ENCODE data around the gene SIAH2.
A peak's percentile ranks its signal among the peaks of the same experiment; 100 is the strongest.

SIAH2 gene

DNA sequence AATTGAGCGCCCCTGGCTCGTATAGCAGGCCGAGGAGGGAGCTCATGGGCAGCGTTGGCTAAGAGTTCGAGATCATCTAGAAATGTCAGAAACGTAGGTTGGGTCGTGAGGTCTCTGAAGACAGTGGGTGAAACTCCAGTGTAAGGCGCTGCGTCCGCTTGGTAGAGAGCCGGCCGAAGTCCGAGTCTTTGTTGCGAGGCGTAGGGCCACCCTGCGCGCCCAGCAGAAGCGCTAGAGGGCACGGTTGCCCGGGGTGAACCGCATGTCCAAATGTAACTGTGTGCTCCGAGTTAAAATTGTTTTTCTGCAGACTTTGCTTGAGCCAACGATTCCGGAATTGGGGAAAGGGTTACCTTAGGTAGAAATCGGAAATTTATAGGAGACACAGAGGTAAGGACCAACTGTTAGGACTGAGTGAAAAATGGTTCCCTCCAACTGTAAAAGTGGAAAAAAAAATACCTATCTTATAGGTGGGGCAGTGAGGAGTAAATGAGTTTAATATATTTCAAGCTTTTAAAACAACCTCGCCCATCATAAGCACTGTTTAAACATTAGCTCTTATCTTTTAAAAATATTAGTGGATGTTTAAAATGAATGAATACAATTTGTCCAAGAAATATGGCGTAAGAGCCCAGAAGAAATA is 993 bp upstream of the SIAH2 start:
- H3K36me3 ChIP-seq (ENCODE audit: control insufficient read depth, insufficient read depth, low read length): no peaks in the 10 kb centered on the region
- H3K4me2 ChIP-seq (ENCODE audit: low read length): peak overlapping the region; percentile 93

DNA sequence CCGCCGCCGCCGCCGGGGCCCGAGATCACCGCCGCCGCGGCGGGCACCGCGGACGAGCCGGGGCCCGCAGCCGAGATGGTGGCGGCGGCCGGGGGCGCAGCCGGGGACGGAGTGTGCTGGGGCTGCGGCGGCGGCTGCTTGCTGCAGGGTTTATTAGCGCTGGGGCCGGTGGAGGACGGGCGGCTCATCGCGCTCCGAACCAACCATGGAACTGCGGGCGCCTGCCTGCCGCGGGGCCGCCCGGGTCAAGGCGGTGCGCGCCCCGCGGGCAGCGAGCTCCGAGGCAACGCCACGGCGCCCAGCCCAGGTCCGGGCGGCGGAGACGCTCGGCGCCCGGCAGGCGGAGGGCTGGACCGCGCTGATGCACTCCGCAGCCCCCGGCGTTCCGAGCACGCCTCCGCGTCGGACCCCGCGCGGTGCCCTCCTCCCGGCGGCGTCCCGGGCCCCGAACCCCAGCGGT is 277 bp downstream of the SIAH2 start:
- Histone ChIP-seq H3K27ac (peak overlapping the region; percentile 90), H3K27me3 (ENCODE audit: control insufficient read depth, insufficient read depth, low read length) (no peaks in the 10 kb centered on the region), H3K9me3 (ENCODE audit: control insufficient read depth, low read length) (no peaks in the 10 kb centered on the region), H3K4me2 (ENCODE audit: low read length) (peak overlapping the region; percentile 88), H3K4me3 (ENCODE audit: low read depth, low read length) (peak overlapping the region; percentile 95), H3K36me3 (ENCODE audit: control insufficient read depth, insufficient read depth, low read length) (no peaks in the 10 kb centered on the region), H3K9ac (no peak overlapping the region), H3K79me2 (peaks cover 14% of the 10 kb centered on the region), H2AFZ (peak overlapping the region; percentile 93), H3K4me1 (peaks cover 6% of the 10 kb centered on the region)
- TF ChIP-seq, protein P1, sequence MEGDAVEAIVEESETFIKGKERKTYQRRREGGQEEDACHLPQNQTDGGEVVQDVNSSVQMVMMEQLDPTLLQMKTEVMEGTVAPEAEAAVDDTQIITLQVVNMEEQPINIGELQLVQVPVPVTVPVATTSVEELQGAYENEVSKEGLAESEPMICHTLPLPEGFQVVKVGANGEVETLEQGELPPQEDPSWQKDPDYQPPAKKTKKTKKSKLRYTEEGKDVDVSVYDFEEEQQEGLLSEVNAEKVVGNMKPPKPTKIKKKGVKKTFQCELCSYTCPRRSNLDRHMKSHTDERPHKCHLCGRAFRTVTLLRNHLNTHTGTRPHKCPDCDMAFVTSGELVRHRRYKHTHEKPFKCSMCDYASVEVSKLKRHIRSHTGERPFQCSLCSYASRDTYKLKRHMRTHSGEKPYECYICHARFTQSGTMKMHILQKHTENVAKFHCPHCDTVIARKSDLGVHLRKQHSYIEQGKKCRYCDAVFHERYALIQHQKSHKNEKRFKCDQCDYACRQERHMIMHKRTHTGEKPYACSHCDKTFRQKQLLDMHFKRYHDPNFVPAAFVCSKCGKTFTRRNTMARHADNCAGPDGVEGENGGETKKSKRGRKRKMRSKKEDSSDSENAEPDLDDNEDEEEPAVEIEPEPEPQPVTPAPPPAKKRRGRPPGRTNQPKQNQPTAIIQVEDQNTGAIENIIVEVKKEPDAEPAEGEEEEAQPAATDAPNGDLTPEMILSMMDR (IDR thresholded peaks at IDR 0.05): no peak

More for the DNA sequence above, 993 bp upstream of the SIAH2 start:
- Histone ChIP-seq H3K9ac (peak overlapping the region; percentile 54), H3K27me3 (ENCODE audit: control insufficient read depth, insufficient read depth, low read length) (no peaks in the 10 kb centered on the region), H3K4me1 (peaks cover 6% of the 10 kb centered on the region), H3K9me3 (ENCODE audit: control insufficient read depth, low read length) (no peaks in the 10 kb centered on the region), H3K4me3 (ENCODE audit: low read depth, low read length) (peak overlapping the region; percentile 95), H3K27ac (peak overlapping the region; percentile 90), H3K79me2 (peaks cover 11% of the 10 kb centered on the region), H2AFZ (peak overlapping the region; percentile 93)
- TF ChIP-seq, protein P1 (IDR thresholded peaks at IDR 0.05): peak; percentile 55

DNA sequence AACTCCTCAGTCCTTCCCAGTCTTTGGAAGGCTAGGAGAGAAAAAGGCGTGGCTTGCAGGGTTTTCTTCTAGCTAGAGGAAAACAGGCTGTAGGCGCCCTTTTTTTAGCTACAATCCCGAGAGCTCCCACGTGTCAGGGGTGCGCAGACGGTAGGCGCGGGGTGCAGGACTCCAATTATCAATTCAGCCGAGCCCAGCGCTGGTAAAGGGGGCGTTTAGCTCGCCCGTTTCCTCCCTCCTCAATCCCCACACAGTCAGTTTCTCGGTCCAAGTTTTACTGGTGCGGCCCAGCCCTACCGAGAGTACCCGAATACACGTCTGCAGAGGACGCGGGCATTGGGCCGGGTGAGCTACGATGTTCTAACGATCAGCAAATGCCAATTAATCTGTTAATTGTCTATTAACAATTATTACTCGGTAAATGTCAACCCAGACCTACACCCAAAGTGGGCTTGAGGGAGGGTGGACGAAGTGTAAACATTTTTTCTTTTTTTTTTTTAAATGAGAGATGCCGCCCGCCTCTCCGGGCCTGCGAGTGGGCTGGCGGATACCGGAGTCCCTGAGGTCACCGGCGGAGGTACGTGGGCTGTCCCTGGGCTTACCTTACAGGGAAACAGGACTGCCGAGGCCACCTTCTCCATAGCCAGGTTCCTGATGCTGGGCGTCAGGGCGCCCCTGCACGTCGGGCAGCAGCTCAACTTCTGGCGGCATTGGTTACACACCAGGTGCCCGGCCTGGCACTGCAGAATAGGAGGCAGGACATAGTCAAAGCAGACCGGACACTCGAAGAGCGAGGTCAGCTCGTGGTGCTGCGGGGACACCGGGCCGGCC is 923 bp downstream of the SIAH2 start:
- Histone ChIP-seq H3K27ac (peak overlapping the region; percentile 90), H3K27me3 (ENCODE audit: control insufficient read depth, insufficient read depth, low read length) (no peaks in the 10 kb centered on the region), H2AFZ (peak overlapping the region; percentile 26), H3K9ac (no peak overlapping the region), H3K36me3 (ENCODE audit: control insufficient read depth, insufficient read depth, low read length) (no peaks in the 10 kb centered on the region), H3K9me3 (ENCODE audit: control insufficient read depth, low read length) (no peaks in the 10 kb centered on the region), H3K4me1 (peaks cover 8% of the 10 kb centered on the region), H3K4me3 (ENCODE audit: low read depth, low read length) (peak overlapping the region; percentile 95), H3K4me2 (ENCODE audit: low read length) (peak overlapping the region; percentile 88), H3K79me2 (peaks cover 19% of the 10 kb centered on the region)
- TF ChIP-seq, protein P1 (IDR thresholded peaks at IDR 0.05): no peak

DNA sequence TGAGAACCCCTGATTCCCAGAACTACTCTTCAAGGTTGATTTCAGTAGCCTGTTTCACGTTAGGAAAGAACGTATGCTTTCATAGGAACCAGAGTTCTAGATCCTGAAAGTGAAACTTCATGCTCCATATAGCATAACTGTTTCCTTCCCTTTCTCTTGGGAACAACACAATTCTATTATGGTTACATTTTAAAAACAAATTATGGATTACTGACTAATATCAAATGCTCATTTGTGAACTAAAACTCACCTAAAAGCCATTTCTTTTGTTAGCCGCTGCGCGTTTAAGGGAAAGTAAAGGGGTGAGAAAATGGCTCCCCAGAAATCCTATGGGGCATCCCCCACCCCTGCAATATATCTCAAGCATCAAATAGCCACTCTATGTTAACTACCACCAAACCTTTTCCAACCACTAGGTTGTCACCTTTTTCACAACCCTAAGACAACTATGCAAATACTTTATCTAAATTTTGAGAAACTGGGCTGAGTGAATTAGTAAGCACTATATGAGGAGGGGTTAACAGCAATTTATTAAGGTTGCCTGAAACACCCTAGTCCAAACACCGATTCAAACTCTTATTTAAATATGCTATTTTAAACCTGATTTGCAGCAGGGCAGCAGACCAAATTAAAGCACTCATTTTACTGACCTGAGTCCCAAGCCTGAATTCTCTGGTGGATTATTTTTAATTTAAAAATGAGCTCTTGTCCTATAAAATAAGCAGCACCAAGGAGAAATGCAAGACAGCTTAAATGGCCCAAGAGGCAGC is 2.4 kb downstream of the SIAH2 start:
- Histone ChIP-seq H3K27ac (no peak overlapping the region), H3K27me3 (ENCODE audit: control insufficient read depth, insufficient read depth, low read length) (no peaks in the 10 kb centered on the region), H2AFZ (no peak overlapping the region), H3K36me3 (ENCODE audit: control insufficient read depth, insufficient read depth, low read length) (no peaks in the 10 kb centered on the region), H3K4me2 (ENCODE audit: low read length) (peak overlapping the region; percentile 88), H3K9ac (no peak overlapping the region), H3K9me3 (ENCODE audit: control insufficient read depth, low read length) (no peaks in the 10 kb centered on the region), H3K79me2 (peaks cover 30% of the 10 kb centered on the region), H3K4me3 (ENCODE audit: low read depth, low read length) (peak overlapping the region; percentile 95), H3K4me1 (peaks cover 8% of the 10 kb centered on the region)
- TF ChIP-seq, protein P1 (IDR thresholded peaks at IDR 0.05): no peak
